HS-5 (cell line): ENCODE measurements around the gene UBE2S.
"Not testable (repeated sequence)": the region's sequence is repeated elsewhere in the genome, so short reads cannot be mapped to it uniquely, and the experiment has no call there.

Experiments used
- DNase-seq: peaks from one replicate; pipeline ENCODE4 v3.0.0-alpha.2; 2012; ENCODE audit warnings: low read depth

Gene UBE2S

DNA sequence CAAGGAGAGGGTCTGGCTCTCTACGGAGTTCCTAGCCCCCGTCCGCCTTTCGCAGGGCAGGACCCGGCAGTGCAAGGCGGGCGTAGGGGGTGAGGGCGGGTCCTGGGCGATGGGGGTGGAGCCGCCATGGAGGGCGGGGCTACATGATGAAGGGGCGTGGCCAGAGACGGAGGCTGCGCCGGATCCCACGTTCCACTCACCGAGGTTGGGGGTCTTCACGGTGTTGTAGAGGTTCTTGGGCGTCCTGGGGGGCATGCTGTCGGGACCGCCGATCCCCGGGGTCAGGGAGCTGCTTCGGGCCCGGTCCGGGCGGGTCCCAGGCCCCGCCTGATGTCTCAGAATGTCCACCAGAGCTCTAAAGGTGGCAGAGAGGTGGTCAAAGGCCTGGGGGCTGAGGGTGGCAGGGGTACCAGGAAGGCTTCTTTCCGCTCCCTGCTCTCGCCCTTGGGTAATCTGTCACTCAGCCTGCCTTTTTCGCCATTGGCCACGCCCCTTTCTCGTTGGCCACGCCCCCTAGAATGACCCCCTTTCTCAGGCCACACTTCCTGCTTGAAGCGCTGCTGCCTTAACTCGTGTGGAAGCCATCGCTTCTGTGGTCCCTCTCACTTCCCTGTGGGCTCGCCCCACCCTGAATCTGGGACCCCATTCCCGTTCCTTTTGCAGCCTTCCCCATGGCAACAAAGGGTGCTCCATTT, 33.0 kb upstream of the UBE2S start:
- no peak for DNase-seq

GRCh38 chr19:55439052-55439451, 31.5 kb upstream of the UBE2S start:
- no peak for DNase-seq

DNA sequence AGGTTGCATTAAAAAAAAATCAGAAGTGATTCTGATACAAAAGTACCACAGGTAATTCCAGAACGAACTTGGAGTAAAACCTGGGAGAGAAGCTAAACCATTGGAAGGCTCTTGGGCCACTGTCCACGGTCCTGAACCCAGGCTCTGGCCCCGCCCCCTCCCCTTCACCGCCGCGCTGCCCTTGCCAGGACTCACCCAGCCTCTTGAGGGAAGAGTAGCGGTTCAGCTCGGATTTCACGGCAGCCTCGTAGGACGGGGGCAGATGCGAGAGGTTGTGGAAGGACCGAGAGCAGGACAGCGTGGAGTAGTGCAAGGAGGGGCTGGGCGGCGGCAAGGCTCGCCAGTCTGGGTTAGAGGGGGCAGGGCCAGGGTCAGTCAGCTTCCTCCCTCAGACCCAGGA, 29.8 kb upstream of the UBE2S start:
- no peak for DNase-seq

DNA sequence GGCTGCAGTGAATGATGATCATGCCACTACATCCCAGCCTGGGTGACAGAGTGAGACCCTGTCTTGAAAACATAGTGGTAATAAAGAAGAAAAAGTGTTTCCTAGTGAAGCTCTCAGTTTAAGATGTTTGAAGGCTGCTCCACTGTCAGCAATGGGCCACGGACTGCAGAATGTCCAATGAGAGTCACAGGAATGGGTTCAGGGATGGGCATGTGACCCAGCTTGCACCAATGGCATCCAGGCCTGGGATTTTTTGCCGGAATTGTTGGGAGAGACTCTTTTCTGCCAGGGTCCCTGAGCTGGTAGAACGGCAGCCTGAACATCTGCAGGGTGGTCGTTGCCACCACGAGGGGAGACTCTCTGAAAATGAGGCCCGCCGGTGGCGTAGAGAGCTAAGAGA, 29.3 kb upstream of the UBE2S start:
- no peak for DNase-seq

DNA sequence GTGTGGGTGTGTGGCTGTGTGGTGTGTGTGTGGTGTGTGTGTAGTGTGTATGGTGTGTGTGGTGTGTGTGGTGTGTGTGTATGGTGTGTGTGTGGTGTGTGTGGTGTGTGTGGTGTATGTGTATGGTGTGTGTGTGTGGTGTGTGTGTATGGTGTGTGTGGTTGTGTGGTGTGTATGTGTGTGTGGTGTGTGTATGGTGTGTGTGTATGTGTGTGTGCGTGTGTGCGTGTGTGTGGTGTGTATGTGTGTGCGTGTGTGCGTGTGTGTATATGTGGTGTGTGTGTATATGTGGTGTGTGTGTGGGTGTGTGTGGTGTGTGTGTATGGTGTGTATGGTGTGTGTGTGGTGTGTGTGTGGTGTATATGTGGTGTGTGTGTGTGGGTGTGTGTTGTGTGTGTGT, 27.4 kb upstream of the UBE2S start:
- DNase-seq = no peak

- DNase-seq = no peak
Observed at GRCh38 chr19:55434356-55434919, 26.9 kb upstream of the UBE2S start.

DNA sequence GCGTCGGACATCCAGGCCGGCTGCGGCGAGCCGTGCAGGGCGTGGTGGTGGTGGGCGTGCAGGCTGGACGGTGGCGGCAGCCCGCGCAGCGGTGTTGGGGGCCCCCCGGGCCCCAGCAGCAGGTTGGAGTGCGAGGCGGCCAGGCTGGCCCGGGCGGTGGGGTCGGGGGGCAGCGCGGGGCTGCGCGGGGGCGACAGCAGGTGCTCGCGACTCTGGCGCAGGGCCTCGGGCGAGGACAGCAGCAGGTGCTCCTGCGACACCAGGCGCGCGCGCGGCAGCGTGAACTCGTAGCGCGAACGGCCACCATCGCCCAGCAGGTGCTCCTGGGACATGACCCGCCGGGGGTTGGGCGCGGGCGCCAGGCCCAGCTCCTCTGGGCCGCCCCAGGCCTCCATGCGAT, 25.7 kb upstream of the UBE2S start:
- no peak for DNase-seq

GRCh38 chr19:55432241-55432959, 24.8 kb upstream of the UBE2S start:
- DNase-seq = no peak

DNA sequence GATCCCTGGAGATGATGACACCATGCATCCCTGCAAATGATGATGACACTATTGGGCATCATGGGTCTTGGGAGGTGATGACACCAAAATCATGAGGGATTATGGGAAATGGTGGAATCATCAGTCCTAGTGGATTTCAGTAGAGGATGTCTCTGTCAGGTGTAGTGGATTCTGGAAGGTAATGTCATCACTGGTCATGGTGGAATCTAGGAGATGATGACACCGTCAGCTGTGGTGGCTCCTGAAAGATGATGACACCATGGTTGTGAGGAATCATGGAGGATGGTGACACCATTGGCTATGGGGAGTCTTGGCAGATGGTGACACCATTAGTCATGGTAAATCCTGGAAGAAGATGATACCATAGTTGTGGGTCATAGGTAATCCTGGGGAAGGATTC, 23.6 kb upstream of the UBE2S start:
- no peak for DNase-seq

- no peak for DNase-seq
Observed at GRCh38 chr19:55426042-55426441, 18.5 kb upstream of the UBE2S start.

GRCh38 chr19:55424518-55424917, 16.9 kb upstream of the UBE2S start:
- no peak for DNase-seq

DNA sequence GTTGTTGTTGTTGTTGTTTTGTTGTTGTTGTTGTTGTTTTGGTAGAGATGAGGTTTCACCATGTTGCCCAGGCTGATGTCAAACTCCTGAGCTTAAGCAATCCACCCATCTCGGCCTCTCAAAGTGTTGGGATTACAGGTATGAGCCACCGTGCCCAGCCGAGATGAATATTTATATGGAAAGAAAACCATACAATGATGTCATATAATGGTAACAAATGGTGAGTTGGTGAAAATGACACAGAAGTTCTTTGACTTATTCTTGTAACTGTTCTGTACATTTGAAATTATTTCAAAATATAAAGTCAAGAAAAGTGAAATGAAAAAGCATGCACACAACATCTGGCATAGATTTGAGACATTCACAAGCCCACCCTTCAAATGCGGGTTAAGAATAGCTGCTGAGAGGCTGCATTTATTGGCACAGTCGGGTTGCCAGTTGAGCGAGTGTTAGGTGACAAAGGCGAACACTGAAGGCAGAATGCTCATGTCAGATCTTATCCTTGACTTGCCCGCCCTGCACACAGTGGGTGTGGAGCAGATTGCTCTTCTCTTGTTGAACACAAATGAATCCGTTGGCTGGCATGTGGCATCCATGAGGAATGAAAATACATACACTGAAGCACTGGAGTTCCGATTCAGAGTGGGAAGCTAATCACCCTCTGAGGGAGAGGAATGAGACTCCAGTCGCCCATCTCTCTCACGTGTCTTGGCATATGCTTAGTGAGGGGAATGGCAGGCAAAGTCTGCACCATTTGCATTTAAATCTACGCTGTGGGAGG, 15.8 kb upstream of the UBE2S start:
- DNase-seq = no peak

GRCh38 chr19:55421281-55421680, 13.7 kb upstream of the UBE2S start:
- not testable (repeated sequence) for DNase-seq

- DNase-seq = no peak
Observed at GRCh38 chr19:55419624-55420236, 12.1 kb upstream of the UBE2S start.

DNA sequence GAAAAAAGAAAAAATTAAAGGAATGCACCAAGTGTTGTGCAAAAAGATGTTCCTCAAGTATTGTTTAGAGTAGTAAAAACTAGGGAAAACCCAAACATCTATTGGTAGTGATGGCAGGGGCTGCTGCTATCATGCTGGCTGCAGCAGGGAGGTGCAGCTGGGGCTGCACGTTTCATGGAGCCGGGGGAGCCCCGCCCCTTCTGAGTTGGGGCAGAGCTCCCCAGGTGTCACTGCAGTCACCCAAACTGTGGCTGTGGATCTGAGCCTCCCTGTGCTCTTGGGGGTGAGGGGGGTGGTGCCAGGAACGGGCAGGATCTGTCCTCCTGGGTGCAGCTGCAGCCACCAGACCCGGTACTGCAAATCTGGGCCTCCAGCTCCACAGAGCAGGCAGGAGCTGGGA, 11.5 kb upstream of the UBE2S start:
- no peak for DNase-seq

DNA sequence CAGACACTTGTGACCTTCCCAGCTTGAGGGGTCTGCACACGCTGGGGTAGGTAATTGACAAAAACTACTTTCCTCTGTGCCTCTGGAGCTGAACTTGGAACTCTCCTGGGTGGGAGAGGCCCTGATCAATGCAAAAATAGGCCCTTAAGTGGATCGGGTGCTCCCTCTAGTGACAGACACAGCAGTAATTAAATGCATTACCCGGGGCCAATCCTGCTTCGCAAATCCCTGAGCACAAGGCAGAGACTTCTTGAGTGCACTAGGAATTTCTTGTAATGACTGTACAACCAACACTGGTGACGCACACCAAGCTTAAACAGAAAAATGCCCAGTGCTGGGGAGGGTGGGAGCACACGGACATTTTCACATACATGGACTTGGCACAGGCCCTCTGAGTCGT, 10.6 kb upstream of the UBE2S start:
- peak; percentile 60 for DNase-seq

GRCh38 chr19:55410168-55410567, 2.6 kb upstream of the UBE2S start:
- no peak for DNase-seq

GRCh38 chr19:55409179-55409578, 1.6 kb upstream of the UBE2S start:
- not testable (repeated sequence) for DNase-seq

DNA sequence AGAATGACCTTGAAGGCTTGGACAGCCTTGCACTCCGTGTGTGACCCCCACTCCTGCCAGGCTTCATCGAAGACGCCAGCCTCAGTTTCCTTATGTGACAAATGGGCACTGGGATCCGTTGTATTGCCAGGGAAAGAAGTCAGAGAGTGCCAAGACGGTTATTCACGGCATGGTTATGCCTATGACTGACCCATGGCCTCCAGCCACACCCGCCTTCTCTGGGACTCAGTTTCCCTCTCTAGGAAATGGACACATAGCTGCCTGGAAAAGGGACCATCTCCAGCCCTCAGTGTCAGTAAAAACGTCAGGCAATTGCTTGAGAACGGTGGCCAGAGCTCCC, 915 bp upstream of the UBE2S start:
- DNase-seq = no peak

GRCh38 chr19:55407800-55408532, 378 bp upstream of the UBE2S start:
- peak; percentile 97 for DNase-seq

DNA sequence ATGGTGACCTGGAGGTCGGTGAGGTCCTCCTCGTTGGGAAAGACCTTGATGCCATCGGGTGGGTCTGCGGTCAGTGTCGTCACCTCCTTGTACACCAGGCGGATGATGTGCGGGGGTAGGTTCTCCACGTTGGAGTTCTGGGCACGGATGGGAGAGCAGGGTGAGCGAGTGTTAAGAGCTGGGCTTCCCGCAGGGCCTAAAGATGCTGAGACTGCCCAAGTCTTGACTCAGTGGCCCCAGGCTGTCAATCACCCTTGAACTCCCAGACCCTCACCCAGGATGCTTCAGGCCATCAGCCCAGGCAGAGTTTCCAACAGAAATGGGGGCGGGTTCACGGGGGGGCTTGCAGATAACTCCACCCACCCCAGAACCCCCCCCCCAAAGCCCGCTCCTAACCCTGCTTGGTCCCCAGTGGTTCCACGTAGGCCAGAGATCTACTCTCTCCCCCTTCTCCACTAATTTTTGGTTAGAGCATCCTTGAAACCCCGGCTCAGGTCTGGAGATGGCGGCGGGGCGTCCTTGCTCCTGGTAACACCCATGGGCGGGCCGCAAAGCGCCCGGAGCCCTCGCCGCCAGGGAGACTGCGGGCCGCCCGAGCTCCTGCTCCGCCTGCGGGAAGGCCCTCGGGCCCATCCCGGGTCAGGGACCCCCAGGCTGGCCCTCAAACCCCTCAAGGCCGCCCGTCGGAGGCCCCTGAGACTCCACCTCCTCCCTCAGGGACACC, 600 bp downstream of the UBE2S start:
- DNase-seq = no peak
